ENCODE measurements around the gene MAOB.

The MAOB gene

DNA sequence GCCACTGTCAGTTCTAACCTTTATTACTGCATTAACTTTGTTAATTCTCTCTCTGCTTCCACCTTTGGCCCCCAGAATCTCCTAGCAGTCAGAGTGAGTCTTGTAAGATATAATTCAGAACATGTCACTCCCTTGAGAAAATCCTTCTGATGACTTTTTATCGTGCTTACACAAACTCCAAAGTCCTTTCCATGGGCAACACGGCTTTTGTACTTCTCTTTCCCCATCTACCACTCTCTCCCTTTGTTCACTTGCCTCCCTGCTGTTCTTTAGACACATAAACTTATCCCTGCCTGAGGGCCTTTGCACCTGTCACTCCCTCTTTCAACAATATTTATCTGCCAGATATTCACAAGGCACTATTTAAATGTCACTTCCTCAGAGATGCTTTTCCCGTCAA lies 64.8 kb downstream of the MAOB start:
- H3K4me3 ChIP-seq (replicated peaks; ENCODE audit: low read depth, low read length): no peak overlapping the region
- DNase-seq (ENCODE audit: extremely low read depth, low read depth): no peak
- no peak for TF ChIP-seq CTCF (IDR thresholded peaks at IDR 0.05; ENCODE audit: low read depth, low read length, missing control alignments)

- no peak for DNase-seq (ENCODE audit: extremely low read depth, low read depth)
- H3K4me3 ChIP-seq (replicated peaks; ENCODE audit: low read depth, low read length): no peak overlapping the region
- TF ChIP-seq CTCF (IDR thresholded peaks at IDR 0.05; ENCODE audit: low read depth, low read length, missing control alignments): no peak
Measured at GRCh38 chrX:43815209-43815608, 67.0 kb downstream of the MAOB start.

GRCh38 chrX:43813898-43814297 lies 68.4 kb downstream of the MAOB start:
- no peak overlapping the region for H3K4me3 ChIP-seq (replicated peaks; ENCODE audit: low read depth, low read length)
- DNase-seq (ENCODE audit: extremely low read depth, low read depth): no peak
- no peak for TF ChIP-seq CTCF (IDR thresholded peaks at IDR 0.05; ENCODE audit: low read depth, low read length, missing control alignments)

GRCh38 chrX:43813319-43813718 lies 68.9 kb downstream of the MAOB start:
- no peak for TF ChIP-seq CTCF (IDR thresholded peaks at IDR 0.05; ENCODE audit: low read depth, low read length, missing control alignments)
- no peak for DNase-seq (ENCODE audit: extremely low read depth, low read depth)
- H3K4me3 ChIP-seq (replicated peaks; ENCODE audit: low read depth, low read length): no peak overlapping the region

DNA sequence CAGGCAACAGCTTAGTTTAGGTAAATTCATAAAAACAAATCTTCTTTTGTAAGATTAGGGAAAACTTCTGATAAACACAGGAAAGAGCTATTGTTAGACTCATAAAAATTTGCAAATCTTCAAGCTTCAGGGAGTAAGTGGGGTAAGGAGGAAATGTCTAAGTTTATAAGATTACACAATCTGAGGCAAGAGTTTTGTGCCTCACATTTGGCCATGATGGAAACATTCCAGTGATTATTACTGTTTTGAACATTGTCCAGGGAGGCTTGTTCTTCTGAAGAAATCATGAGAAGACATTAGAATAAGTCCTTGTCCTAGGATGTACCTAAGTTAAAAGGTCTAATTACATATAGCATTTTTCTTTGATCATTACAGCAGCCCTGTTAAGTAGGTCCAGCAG lies 72.8 kb downstream of the MAOB start:
- DNase-seq (ENCODE audit: extremely low read depth, low read depth): no peak
- no peak overlapping the region for H3K4me3 ChIP-seq (replicated peaks; ENCODE audit: low read depth, low read length)
- no peak for TF ChIP-seq CTCF (IDR thresholded peaks at IDR 0.05; ENCODE audit: low read depth, low read length, missing control alignments)

- no peak overlapping the region for H3K4me3 ChIP-seq (replicated peaks; ENCODE audit: low read depth, low read length)
- TF ChIP-seq CTCF (IDR thresholded peaks at IDR 0.05; ENCODE audit: low read depth, low read length, missing control alignments): no peak
- DNase-seq (ENCODE audit: extremely low read depth, low read depth): no peak
Measured at GRCh38 chrX:43808231-43808630, 74.0 kb downstream of the MAOB start.

DNA sequence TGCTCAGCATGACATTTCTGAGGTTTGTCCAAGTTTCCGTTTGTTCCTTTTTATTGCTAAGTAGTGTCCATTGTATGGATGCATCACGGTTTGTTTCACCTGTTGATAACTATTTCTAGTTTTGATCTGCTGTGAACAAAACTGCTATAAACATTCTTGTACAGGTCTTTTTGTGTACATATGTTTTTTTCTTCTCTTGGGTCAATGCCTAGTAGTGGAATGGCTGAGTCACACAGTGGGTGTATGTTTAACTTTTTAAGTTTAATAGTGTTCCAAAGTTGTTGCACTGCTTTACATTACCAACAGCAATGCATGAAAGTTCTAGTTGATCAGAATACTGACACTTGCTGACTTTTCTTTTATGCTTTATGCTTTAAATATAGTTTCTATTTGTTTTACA lies 76.7 kb downstream of the MAOB start:
- H3K4me3 ChIP-seq (replicated peaks; ENCODE audit: low read depth, low read length): no peak overlapping the region
- no peak for TF ChIP-seq CTCF (IDR thresholded peaks at IDR 0.05; ENCODE audit: low read depth, low read length, missing control alignments)
- DNase-seq (ENCODE audit: extremely low read depth, low read depth): no peak

Measured in HFF-Myc (cell line).